OCI-LY1 (cell line): ENCODE results near the gene EIF4E1B.

Experiments used
- H2AFZ ChIP-seq: fragments of 200-600 bp; sonication (generic), shearing (Covaris generic); 2 replicates; pipeline ENCODE4 v1.6.0; 2014; ENCODE audit warnings: antibody characterized with exemption, mild to moderate bottlenecking, low read length
- H3F3A ChIP-seq: fragments of 200-600 bp; sonication (generic), shearing (Covaris generic); 2 replicates; pipeline ENCODE4 v1.6.0; 2014; ENCODE audit warnings: mild to moderate bottlenecking, antibody characterized with exemption, low read length, moderate library complexity; ENCODE audit not compliant: insufficient read depth
- H3K27ac ChIP-seq: fragments of 200-600 bp; sonication (generic); 2 replicates; pipeline ENCODE4 v1.5.1; 2014; ENCODE audit warnings: low read length, mixed run types, mild to moderate bottlenecking, low read depth; ENCODE audit not compliant: poor library complexity, severe bottlenecking
- H3K27me3 ChIP-seq: fragments of 200-600 bp; sonication (generic); 2 replicates; pipeline ENCODE4 v1.6.0; 2014; ENCODE audit warnings: antibody characterized with exemption, mild to moderate bottlenecking, low read length, moderate library complexity; ENCODE audit not compliant: insufficient read depth
- H3K36me3 ChIP-seq: fragments of 200-600 bp; sonication (generic); 2 replicates; pipeline ENCODE4 v1.6.1; 2014; ENCODE audit warnings: mild to moderate bottlenecking, antibody characterized with exemption, low read length, moderate library complexity, mixed read lengths; ENCODE audit not compliant: insufficient read depth
- H3K4me1 ChIP-seq: fragments of 200-600 bp; sonication (generic); 2 replicates; pipeline ENCODE4 v1.5.1; 2014; ENCODE audit warnings: mild to moderate bottlenecking, low read length, moderate library complexity; ENCODE audit not compliant: insufficient read depth, severe bottlenecking
- H3K4me2 ChIP-seq: fragments of 200-600 bp; sonication (generic), shearing (Covaris generic); 2 replicates; pipeline ENCODE4 v1.6.1; 2014; ENCODE audit warnings: low read length
- H3K4me3 ChIP-seq: fragments of 200-600 bp; sonication (generic); 2 replicates; pipeline ENCODE4 v1.5.1; 2014; ENCODE audit warnings: low read length, low read depth, mild to moderate bottlenecking, mixed read lengths; ENCODE audit not compliant: poor library complexity, severe bottlenecking
- H3K79me2 ChIP-seq: fragments of 200-600 bp; shearing (Covaris generic); 2 replicates; pipeline ENCODE4 v1.6.1; 2016; ENCODE audit warnings: mixed run types, low read length, mixed read lengths; ENCODE audit not compliant: insufficient read depth
- H3K9ac ChIP-seq: fragments of 200-600 bp; sonication (generic), shearing (Covaris generic); 2 replicates; pipeline ENCODE4 v1.6.1; 2014; ENCODE audit warnings: mild to moderate bottlenecking, low read length, mixed read lengths
- H3K9me2 ChIP-seq: fragments of 200-600 bp; sonication (generic), shearing (Covaris generic); 2 replicates; pipeline ENCODE4 v1.6.1; 2014; ENCODE audit warnings: low read depth, mild to moderate bottlenecking, low read length, mixed read lengths
- H3K9me3 ChIP-seq: fragments of 200-600 bp; shearing (Covaris generic); 2 replicates; pipeline ENCODE4 v1.6.1; 2014; ENCODE audit warnings: low read length, mixed read lengths
- H4K20me1 ChIP-seq: fragments of 200-600 bp; sonication (generic), shearing (Covaris generic); 2 replicates; pipeline ENCODE4 v1.6.0; 2016; ENCODE audit warnings: mild to moderate bottlenecking, low read length; ENCODE audit not compliant: insufficient read depth
- CTCF ChIP-seq: fragments of 200-600 bp; sonication (generic), shearing (Covaris generic); IDR thresholded peaks from 2 replicates; pipeline ENCODE4 v1.5.1; 2017; ENCODE audit warnings: mild to moderate bottlenecking, antibody characterized with exemption, low read length, moderate library complexity, mixed read lengths
- EZH2 ChIP-seq: fragments of 200-600 bp; sonication (generic), shearing (Covaris generic); IDR thresholded peaks from 2 replicates; pipeline ENCODE4 v1.8.0; 2017; ENCODE audit warnings: borderline replicate concordance, mixed run types, mild to moderate bottlenecking, antibody characterized with exemption, low read length, moderate library complexity, mixed read lengths

EIF4E1B gene

GRCh38 chr5:176659860-176660461 lies 29.5 kb downstream of the EIF4E1B start:
- no peak overlapping the region for H2AFZ ChIP-seq
- H3K9me3 ChIP-seq, result no peaks in the 10 kb centered on the region
- peaks cover 3% of the 10 kb centered on the region; the same call in 1 of the 2 replicates for H3K27me3 ChIP-seq
- H3K79me2 ChIP-seq, result no peaks in the 10 kb centered on the region
- no peaks in the 10 kb centered on the region for H3K4me1 ChIP-seq
- no peaks in the 10 kb centered on the region for H3F3A ChIP-seq
- H3K4me2 ChIP-seq, result no peak overlapping the region
- H3K9ac ChIP-seq, result no peak overlapping the region
- TF ChIP-seq EZH2 (no peak), CTCF (no peak)
- no peak overlapping the region for H3K27ac ChIP-seq
- no peak overlapping the region for H3K4me3 ChIP-seq
- H3K9me2 ChIP-seq, result no peaks in the 10 kb centered on the region
- no peaks in the 10 kb centered on the region for H4K20me1 ChIP-seq
- H3K36me3 ChIP-seq, result no peaks in the 10 kb centered on the region

DNA sequence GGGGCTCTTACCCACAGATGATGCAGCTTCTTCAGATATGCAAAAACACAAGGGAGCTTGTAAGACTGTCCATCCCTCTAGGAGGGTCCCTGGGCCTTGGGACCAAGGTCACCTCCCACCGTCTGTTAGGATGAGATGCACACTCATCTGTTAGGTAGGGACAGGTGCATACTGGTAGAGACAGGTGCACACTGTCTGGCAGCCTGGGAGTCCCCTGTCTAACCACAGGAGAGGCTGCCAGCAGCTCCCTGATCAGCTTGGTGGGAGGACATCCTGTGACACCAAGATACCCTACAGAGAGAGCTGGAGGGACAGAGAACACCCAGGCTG lies 30.0 kb downstream of the EIF4E1B start:
- Histone ChIP-seq H3K9ac (no peak overlapping the region), H3K9me2 (no peaks in the 10 kb centered on the region), H3K79me2 (no peaks in the 10 kb centered on the region), H3K36me3 (no peaks in the 10 kb centered on the region), H3K9me3 (no peaks in the 10 kb centered on the region), H2AFZ (no peak overlapping the region), H3K27me3 (peaks cover 3% of the 10 kb centered on the region; the same call in 1 of the 2 replicates), H3K4me3 (no peak overlapping the region), H3K4me1 (no peaks in the 10 kb centered on the region), H3K4me2 (no peak overlapping the region), H4K20me1 (no peaks in the 10 kb centered on the region), H3K27ac (no peak overlapping the region), H3F3A (no peaks in the 10 kb centered on the region)
- TF ChIP-seq EZH2 (no peak), CTCF (no peak)

- Histone ChIP-seq H3K4me1 (no peaks in the 10 kb centered on the region), H3K4me2 (no peak overlapping the region), H3K9me3 (no peaks in the 10 kb centered on the region)
Measured at GRCh38 chr5:176660860-176661641, 30.6 kb downstream of the EIF4E1B start.

More at GRCh38 chr5:176660860-176661641, 30.6 kb downstream of the EIF4E1B start:
- no peaks in the 10 kb centered on the region for H3K9me2 ChIP-seq
- H3K79me2 ChIP-seq, result no peaks in the 10 kb centered on the region
- H3F3A ChIP-seq, result no peaks in the 10 kb centered on the region
- H3K4me3 ChIP-seq, result no peak overlapping the region
- H3K27me3 ChIP-seq, result peaks cover 3% of the 10 kb centered on the region; the same call in 1 of the 2 replicates
- H3K36me3 ChIP-seq, result no peaks in the 10 kb centered on the region
- no peak overlapping the region for H2AFZ ChIP-seq
- H3K27ac ChIP-seq, result no peak overlapping the region
- no peaks in the 10 kb centered on the region for H4K20me1 ChIP-seq
- TF ChIP-seq CTCF, result peak; percentile 94
- TF ChIP-seq EZH2, result no peak
- no peak overlapping the region for H3K9ac ChIP-seq
